ENCODE measurements around the gene LSM14B.

DNA sequence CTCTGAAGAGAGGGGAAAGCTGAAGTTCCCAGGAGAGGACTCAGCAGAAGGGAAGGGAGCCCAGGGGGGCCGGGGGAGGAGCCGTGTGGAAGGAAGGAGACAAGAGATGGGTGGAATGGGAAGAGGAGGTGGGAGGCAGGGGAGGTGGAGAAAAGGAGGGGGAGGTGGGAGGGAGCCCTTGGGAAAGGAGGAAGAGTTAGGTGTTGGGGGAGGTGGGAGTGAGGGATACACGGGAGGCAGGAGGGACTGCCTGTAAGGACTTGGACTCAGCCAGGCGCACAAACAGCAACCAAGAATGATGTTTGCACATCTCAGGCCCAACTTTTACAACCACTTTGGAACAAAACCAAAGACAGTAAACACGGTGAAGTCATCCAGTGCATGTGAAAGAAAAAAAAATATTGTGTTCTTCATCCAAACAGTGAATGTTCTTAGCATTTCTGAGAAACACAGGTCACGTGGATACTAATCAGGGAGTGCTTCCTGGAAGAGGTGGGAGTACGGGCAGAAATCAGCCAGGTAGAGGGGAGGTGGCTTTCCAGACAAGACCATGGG is 17.4 kb upstream of the LSM14B start:
- TF ChIP-seq, protein P1, sequence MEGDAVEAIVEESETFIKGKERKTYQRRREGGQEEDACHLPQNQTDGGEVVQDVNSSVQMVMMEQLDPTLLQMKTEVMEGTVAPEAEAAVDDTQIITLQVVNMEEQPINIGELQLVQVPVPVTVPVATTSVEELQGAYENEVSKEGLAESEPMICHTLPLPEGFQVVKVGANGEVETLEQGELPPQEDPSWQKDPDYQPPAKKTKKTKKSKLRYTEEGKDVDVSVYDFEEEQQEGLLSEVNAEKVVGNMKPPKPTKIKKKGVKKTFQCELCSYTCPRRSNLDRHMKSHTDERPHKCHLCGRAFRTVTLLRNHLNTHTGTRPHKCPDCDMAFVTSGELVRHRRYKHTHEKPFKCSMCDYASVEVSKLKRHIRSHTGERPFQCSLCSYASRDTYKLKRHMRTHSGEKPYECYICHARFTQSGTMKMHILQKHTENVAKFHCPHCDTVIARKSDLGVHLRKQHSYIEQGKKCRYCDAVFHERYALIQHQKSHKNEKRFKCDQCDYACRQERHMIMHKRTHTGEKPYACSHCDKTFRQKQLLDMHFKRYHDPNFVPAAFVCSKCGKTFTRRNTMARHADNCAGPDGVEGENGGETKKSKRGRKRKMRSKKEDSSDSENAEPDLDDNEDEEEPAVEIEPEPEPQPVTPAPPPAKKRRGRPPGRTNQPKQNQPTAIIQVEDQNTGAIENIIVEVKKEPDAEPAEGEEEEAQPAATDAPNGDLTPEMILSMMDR (IDR thresholded peaks at IDR 0.05) = no peak
- TF ChIP-seq POLR2A (IDR thresholded peaks at IDR 0.05) = no peak

Measured in uterus (tissue), 2 donors.